HUES48 (cell line): ENCODE measurements around the gene TEFM.
A peak's percentile ranks its signal among the peaks of the same experiment; 100 is the strongest.
"Not testable (repeated sequence)": the region's sequence is repeated elsewhere in the genome, so short reads cannot be mapped to it uniquely, and the experiment has no call there.

Source experiments
- H3K27ac ChIP-seq: one replicate; pipeline ENCODE4 v1.7.0; 2013; ENCODE audit warnings: low read depth, low read length, inconsistent platforms
- H3K27me3 ChIP-seq: 2 replicates; pipeline ENCODE4 v1.6.1; 2013; ENCODE audit warnings: mild to moderate bottlenecking, low read length; ENCODE audit not compliant: control insufficient read depth, insufficient read depth
- H3K36me3 ChIP-seq: 2 replicates; pipeline ENCODE4 v1.6.1; 2013; ENCODE audit warnings: low read length; ENCODE audit not compliant: control insufficient read depth, insufficient read depth
- H3K4me1 ChIP-seq: 2 replicates; pipeline ENCODE4 v1.6.1; 2013; ENCODE audit warnings: mild to moderate bottlenecking, low read length; ENCODE audit not compliant: control insufficient read depth, insufficient read depth
- H3K4me3 ChIP-seq: 2 replicates; pipeline ENCODE4 v1.5.1; 2013; ENCODE audit warnings: mild to moderate bottlenecking, low read depth, low read length
- H3K9ac ChIP-seq: 2 replicates; pipeline ENCODE4 v1.6.1; 2013; ENCODE audit warnings: mild to moderate bottlenecking, low read depth, low read length, moderate library complexity
- H3K9me3 ChIP-seq: 2 replicates; pipeline ENCODE4 v1.6.1; 2013; ENCODE audit warnings: low read length; ENCODE audit not compliant: control insufficient read depth, insufficient read depth

The TEFM gene

DNA sequence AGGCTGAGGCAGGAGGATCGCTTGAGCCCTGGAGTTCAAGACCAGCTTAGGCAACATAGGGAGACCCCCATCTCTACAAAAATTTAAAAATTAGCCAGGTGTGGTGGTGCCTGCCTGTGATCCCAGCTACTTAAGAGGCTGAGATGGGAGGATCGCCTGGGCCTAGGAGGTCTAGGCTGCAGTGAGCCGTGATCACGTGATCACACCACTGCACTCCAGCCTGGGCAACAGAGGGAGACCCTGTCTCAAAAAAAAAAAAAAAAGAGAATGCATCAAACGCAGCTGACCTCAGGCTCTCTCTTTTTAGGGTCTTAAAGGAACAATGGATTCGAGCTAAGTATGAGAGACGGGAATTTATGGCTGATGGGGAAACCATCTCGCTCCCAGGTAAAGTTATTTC, 25.5 kb upstream of the TEFM start:
- not testable (repeated sequence) for H3K9me3 ChIP-seq, H3K36me3 ChIP-seq, H3K27me3 ChIP-seq, H3K4me1 ChIP-seq, H3K27ac ChIP-seq, H3K4me3 ChIP-seq, H3K9ac ChIP-seq

GRCh38 chr17:30930495-30930894, 24.5 kb upstream of the TEFM start:
- H3K27me3 ChIP-seq, result no peaks in the 10 kb centered on the region; the same call in 1 of the 2 replicates
- no peaks in the 10 kb centered on the region for H3K9me3 ChIP-seq
- H3K36me3 ChIP-seq, result no peaks in the 10 kb centered on the region
- no peak overlapping the region for H3K27ac ChIP-seq
- no peak overlapping the region for H3K9ac ChIP-seq
- no peaks in the 10 kb centered on the region for H3K4me1 ChIP-seq
- no peak overlapping the region for H3K4me3 ChIP-seq

DNA sequence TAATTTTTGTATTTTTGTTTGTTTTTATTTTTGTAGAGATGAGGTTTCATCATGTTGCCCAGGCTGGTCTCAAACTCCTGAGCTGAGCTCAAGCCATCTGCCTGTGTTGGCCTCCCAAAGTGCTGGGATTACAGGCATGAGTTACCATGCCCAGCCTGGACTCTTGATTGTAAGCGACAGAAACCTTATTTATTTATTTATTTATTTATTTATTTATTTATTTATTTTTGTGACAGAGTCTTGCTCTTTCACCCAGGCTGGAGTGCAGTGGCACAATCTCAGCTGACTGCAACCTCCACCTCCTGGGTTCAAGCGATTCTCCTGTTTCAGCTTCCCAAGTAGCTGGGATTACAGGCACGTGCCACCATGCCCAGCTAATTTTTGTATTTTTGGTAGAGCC, 23.8 kb upstream of the TEFM start:
- not testable (repeated sequence) for H3K27me3 ChIP-seq, H3K9ac ChIP-seq, H3K4me3 ChIP-seq, H3K9me3 ChIP-seq, H3K27ac ChIP-seq, H3K4me1 ChIP-seq, H3K36me3 ChIP-seq

- Histone ChIP-seq H3K4me1 (no peaks in the 10 kb centered on the region), H3K4me3 (no peak overlapping the region), H3K9ac (no peak overlapping the region)
Observed at GRCh38 chr17:30929081-30929633, 23.1 kb upstream of the TEFM start.

GRCh38 chr17:30928584-30928983, 22.5 kb upstream of the TEFM start:
- H3K27ac ChIP-seq, result no peak overlapping the region
- H3K36me3 ChIP-seq, result no peaks in the 10 kb centered on the region
- H3K9ac ChIP-seq, result no peak overlapping the region
- no peak overlapping the region for H3K4me3 ChIP-seq
- H3K9me3 ChIP-seq, result no peaks in the 10 kb centered on the region
- peaks cover 12% of the 10 kb centered on the region for H3K27me3 ChIP-seq
- H3K4me1 ChIP-seq, result no peaks in the 10 kb centered on the region

More at GRCh38 chr17:30929081-30929633, 23.1 kb upstream of the TEFM start:
- Histone ChIP-seq H3K27ac (no peak overlapping the region), H3K9me3 (no peaks in the 10 kb centered on the region), H3K36me3 (no peaks in the 10 kb centered on the region), H3K27me3 (peaks cover 6% of the 10 kb centered on the region)

DNA sequence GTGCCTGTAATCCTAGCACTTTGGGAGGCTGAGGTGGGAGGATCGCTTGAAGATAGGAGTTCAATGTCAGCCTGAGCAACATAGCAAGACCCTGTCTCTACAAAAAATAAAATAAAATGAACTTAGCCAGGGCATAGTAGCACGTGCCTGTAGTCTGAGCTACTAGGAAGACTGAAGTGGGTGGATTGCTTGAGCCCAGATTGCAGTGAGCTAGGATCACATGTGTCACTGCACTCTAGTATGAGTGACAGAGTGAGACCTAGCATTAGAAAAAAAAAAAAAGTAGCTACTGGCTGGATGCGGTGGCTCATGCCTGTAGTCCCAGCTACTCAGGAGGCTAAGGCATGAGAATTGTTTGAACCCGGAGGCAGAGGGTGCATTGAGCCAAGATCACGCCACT, 21.7 kb upstream of the TEFM start:
- H3K27ac ChIP-seq, result no peak overlapping the region
- no peaks in the 10 kb centered on the region for H3K4me1 ChIP-seq
- H3K9ac ChIP-seq, result no peak overlapping the region
- H3K9me3 ChIP-seq, result no peaks in the 10 kb centered on the region
- no peak overlapping the region for H3K4me3 ChIP-seq
- no peaks in the 10 kb centered on the region for H3K36me3 ChIP-seq
- H3K27me3 ChIP-seq, result peaks cover 20% of the 10 kb centered on the region

DNA sequence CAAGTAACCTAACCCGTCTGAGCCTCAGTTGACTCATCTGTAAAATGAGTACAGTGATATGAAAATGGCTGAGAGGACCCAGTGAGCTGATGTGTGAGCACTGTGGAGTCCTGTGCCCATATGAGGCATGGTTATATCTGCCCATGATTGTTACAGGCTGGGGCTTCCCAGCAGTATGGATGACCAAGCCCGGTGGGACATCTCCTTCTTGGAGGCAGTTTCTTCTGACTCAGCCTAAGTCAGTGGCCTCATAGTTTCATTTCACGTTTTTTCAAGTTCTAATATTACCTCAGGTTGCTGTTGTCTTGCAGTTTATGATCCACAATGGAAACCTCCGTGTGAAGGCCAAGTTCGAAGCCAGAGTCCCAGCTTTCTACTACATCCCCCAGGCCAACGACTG, 20.5 kb upstream of the TEFM start:
- Histone ChIP-seq H3K4me1 (peaks cover 1% of the 10 kb centered on the region), H3K9me3 (no peaks in the 10 kb centered on the region), H3K9ac (no peak overlapping the region), H3K27ac (no peak overlapping the region), H3K4me3 (no peak overlapping the region), H3K27me3 (peaks cover 32% of the 10 kb centered on the region), H3K36me3 (no peaks in the 10 kb centered on the region)

GRCh38 chr17:30924341-30924740, 18.3 kb upstream of the TEFM start:
- Histone ChIP-seq H3K27me3 (peaks cover 46% of the 10 kb centered on the region), H3K9ac (no peak overlapping the region), H3K27ac (no peak overlapping the region)

DNA sequence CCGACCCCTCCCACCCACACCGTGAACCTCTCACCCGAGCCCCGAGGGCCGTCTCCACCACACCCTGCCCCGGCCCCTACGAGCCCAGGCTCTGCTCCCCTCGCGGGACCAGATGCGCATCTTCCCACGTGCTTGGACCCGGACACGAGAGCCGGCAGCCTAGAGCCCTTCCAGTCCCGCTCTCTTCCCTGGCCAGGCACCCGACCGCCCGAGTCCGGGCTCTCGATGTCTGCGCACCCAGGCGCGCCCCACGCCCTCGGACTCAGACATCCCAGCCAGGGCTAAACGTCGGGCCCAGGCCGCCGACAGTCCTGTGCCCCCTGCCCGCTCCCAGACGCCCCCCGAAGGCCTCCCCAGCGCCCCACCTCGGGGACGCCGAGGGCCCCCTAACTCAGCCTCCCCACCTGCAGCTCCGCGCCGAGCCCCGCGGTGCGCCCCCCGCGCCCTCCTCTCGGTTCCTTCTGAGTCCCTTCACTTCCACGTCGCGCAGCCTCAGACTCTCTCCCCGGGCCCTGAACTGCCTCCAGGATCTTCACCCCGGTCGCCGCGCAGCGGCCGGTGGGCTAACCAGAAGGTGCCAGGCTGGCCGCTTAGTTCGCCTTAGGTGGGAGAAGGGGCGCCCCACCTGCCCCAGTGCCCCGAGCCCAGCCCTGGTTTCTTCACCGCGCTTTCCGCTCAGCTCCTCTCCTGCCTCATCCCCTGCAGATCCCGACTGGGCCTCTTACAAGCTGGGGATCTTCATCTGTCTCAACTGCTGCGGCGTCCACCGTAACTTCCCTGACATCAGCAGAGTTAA, 16.4 kb upstream of the TEFM start:
- Histone ChIP-seq H3K36me3 (no peaks in the 10 kb centered on the region), H3K4me1 (peaks cover 6% of the 10 kb centered on the region), H3K27ac (no peak overlapping the region), H3K27me3 (peaks cover 46% of the 10 kb centered on the region), H3K9me3 (no peaks in the 10 kb centered on the region), H3K9ac (no peak overlapping the region), H3K4me3 (peak overlapping the region; percentile 62)

More at GRCh38 chr17:30924341-30924740, 18.3 kb upstream of the TEFM start:
- Histone ChIP-seq H3K4me1 (peaks cover 6% of the 10 kb centered on the region), H3K4me3 (no peak overlapping the region), H3K36me3 (no peaks in the 10 kb centered on the region), H3K9me3 (no peaks in the 10 kb centered on the region)

DNA sequence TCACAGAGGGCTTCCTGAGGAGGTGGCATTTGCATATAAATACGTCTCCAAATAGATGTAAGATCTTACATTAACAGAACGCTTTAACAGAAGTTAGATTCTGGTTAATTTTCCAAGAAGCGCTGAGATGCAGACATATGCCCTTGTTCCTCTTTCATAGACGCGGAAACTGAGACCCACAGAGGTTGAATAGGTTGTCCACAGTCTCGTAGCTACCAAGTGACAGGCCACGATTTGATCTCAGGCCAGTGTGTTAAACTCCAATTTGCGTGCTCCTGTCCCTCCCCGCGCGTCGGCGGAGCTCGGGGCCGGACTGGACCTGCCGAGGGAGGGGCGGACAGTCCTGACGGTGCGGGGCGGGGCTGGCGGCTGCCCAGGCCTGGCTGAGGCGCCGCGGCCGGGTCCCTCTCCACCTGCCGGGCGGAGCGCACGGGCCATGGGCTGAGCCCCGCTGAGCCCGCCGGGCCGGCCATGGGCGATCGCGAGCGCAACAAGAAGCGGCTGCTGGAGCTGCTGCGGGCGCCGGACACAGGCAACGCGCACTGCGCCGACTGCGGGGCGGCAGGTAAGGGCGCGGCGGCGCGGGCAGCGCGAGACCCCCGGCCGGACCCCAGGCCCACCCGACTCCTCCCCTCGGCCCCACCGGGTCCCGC, 15.6 kb upstream of the TEFM start, which contains the start of gene ADAP2:
TSS of gene ADAP2 (plus strand) at position 402 of the 653 bp plus-strand sequence. CDS start at position 472, 70 bp downstream.
- Histone ChIP-seq H3K27ac (no peak within 1 kb of the TSS), H3K36me3 (no peaks in the 10 kb centered on the region), H3K4me3 (peak within 1 kb of the TSS; percentile 62), H3K4me1 (peaks cover 6% of the 10 kb centered on the region), H3K9ac (no peak within 1 kb of the TSS), H3K27me3 (peaks cover 46% of the 10 kb centered on the region), H3K9me3 (no peaks in the 10 kb centered on the region)
